WTC11 (cell line): ENCODE data around the gene NUDT17.
"Not testable (repeated sequence)": the region's sequence is repeated elsewhere in the genome, so short reads cannot be mapped to it uniquely, and the experiment has no call there.

Experiments used
- CTCF ChIP-seq: fragments of 200-600 bp; IDR thresholded peaks from 2 replicates; pipeline ENCODE4 v1.8.0; 2022; ENCODE audit warnings: antibody characterized with exemption
- E2F1 ChIP-seq: sonication (generic); formaldehyde crosslinking; IDR thresholded peaks from 2 replicates; pipeline ENCODE4 v1.8.0; 2022; ENCODE audit warnings: mild to moderate bottlenecking, missing genetic modification reagents
- E2F4 ChIP-seq: sonication (generic); formaldehyde crosslinking; IDR thresholded peaks from 2 replicates; pipeline ENCODE4 v1.8.1; 2022; ENCODE audit warnings: low read depth, mild to moderate bottlenecking, moderate library complexity, missing genetic modification reagents, borderline replicate concordance
- HMGXB4 ChIP-seq: sonication (generic); formaldehyde crosslinking; IDR thresholded peaks from 2 replicates; pipeline ENCODE4 v1.8.1; 2023; ENCODE audit warnings: mild to moderate bottlenecking, moderate library complexity, missing genetic modification reagents
- MXD4 ChIP-seq: fragments of 250-450 bp; sonication (Bioruptor Pico); IDR thresholded peaks from 2 replicates; pipeline ENCODE4 v1.8.0; 2021; ENCODE audit warnings: mild to moderate bottlenecking, moderate library complexity, borderline replicate concordance
- NFE2L1 ChIP-seq: sonication (generic); formaldehyde crosslinking; IDR thresholded peaks from 2 replicates; pipeline ENCODE4 v1.8.1; 2023; ENCODE audit warnings: missing genetic modification reagents
- SMAD3 ChIP-seq: sonication (generic); formaldehyde crosslinking; IDR thresholded peaks from 2 replicates; pipeline ENCODE4 v1.8.0; 2022; ENCODE audit warnings: missing genetic modification reagents, mild to moderate bottlenecking, borderline replicate concordance
- USF2 ChIP-seq: sonication (generic); formaldehyde crosslinking; IDR thresholded peaks from 2 replicates; pipeline ENCODE4 v1.8.1; 2023; ENCODE audit warnings: mild to moderate bottlenecking, missing genetic modification reagents, moderate library complexity
- ZNF219 ChIP-seq: sonication (generic); formaldehyde crosslinking; IDR thresholded peaks from 2 replicates; pipeline ENCODE4 v1.8.0; 2023; ENCODE audit warnings: missing genetic modification reagents, mild to moderate bottlenecking, borderline replicate concordance
- ZNF263 ChIP-seq: sonication (generic); formaldehyde crosslinking; IDR thresholded peaks from 2 replicates; pipeline ENCODE4 v1.8.1; 2022; ENCODE audit warnings: low read depth, mild to moderate bottlenecking, moderate library complexity, missing genetic modification reagents

- not testable (repeated sequence) for TF ChIP-seq ZNF219 (CRISPR knock-in tag); CTCF; ZNF263 (CRISPR knock-in tag); E2F1; SMAD3 (CRISPR knock-in tag); USF2 (CRISPR knock-in tag); HMGXB4; E2F4 (CRISPR knock-in tag); NFE2L1 (CRISPR knock-in tag); MXD4
Measured at GRCh38 chr1:145812977-145813810, 32.2 kb upstream of the NUDT17 start.
